AG08396 (cell line): Measurements from ENCODE around the gene SNRPN.
"Not testable (repeated sequence)": the region's sequence is repeated elsewhere in the genome, so short reads cannot be mapped to it uniquely, and the experiment has no call there.

Experiments
- DNase-seq: peaks from one replicate; pipeline ENCODE4 v3.0.0; 2012; ENCODE audit warnings: low spot score, mixed read lengths

Gene SNRPN

GRCh38 chr15:24971052-24971451 lies 16.3 kb downstream of the SNRPN start:
- no peak for DNase-seq

DNA sequence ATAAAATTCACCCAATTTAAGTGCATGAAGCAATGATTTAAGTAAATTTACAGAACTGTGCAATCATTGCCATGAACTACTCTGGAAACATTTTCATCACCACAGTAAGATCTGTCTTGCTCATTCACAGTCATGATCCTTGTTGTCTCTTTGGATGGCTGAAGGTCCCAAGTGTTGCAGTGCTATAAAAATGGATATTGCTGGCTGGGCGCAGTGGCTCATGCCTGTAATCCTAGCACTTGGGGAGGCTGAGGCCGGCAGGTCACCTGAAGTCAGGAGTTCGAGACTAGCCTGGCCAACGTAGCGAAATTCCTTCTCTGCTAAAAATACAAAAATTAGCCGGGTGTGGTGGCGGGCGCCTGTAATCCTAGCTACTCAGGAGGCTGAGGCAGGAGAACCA lies 17.0 kb downstream of the SNRPN start:
- DNase-seq: no peak

DNA sequence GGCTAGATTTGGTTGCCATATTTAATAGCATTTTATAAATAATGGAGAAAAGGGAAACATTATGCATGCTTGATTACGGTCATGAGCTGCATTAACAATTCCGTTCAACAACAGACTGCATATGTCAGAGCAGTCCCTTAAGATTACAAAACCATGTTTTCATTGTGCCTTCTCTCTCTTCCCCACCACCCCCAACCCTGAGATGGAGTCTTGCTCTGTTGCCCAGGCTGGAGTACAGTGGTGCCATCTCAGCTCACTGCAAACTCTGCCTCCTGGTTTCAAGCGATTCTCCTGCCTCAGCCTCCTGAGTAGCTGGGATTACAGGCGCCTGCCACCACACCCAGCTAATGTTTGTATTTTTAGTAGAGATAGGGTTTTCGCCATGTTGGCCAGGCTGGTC lies 17.9 kb downstream of the SNRPN start:
- not testable (repeated sequence) for DNase-seq

GRCh38 chr15:24976932-24977331 lies 22.1 kb downstream of the SNRPN start:
- no peak for DNase-seq

- DNase-seq: no peak
These were observed 22.9 kb downstream of the SNRPN start for GRCh38 chr15:24977686-24978085.

DNA sequence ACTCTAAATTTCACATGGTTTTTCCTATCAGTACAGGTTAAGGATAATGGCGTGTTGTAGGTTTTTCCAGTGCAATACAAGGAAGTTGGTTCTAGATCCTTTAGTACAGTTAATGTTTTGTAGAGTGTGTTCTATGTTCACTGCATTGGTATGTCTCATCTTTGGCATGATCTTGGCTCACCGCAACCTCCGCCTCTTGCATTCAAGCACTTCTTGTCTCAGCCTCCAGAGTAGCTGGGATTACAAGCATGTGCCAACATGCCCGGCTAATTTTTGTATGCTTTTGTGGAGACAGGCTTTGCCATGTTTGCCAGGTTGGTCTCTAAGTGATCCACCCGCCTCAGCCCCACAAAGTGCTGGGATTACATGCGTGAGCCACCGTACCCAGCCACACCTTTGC lies 30.4 kb downstream of the SNRPN start:
- no peak for DNase-seq

- no peak for DNase-seq
These were observed 31.9 kb downstream of the SNRPN start for GRCh38 chr15:24986653-24987052.

DNA sequence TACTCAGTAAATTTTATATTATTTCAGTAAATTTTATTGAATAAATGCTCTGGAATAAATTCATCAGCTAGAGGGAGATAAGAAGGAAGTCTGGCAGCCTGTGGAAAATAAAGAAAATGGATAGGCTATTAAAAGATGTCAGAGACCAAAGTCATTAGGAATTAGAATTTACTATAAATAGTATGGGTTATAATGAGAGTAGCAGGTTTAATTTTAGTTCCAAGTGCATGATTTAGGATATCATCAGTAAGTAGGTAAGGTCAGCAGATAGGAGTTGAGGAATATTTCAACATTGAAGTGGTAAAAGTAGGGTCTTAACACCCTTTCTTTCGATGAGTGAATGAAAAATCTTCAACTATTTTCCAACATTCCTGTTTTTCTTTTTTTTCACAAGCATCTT lies 64.6 kb downstream of the SNRPN start:
- DNase-seq: no peak

- no peak for DNase-seq
These were observed 67.4 kb downstream of the SNRPN start for GRCh38 chr15:25022233-25022632.
